ENCODE data around the gene BCL11B.

DNA sequence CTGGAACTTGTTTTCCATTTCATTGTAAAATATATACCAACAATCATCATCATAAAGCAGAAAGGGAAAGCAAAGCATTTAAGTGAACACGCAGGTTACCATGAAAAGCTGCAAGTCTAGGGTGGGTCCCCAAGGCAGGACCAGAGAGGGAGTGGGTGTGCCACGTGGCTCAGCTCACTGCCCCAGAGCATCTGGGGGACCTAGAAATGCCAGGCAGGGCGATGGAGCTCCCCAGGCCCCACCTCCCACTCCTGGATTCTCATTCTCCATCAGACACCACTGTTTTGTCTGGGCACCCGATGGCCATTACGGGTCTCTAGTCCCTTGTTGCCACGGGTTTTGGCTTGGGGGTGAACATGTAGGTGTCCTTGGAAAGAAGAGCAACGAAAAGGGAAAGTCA, 34.7 kb downstream of the BCL11B start:
- TF ChIP-seq FOXA1 (IDR thresholded peaks at IDR 0.05) = no peak
- no peak for TF ChIP-seq TARDBP (IDR thresholded peaks at IDR 0.05)
- no peak for TF ChIP-seq FOXM1 (IDR thresholded peaks at IDR 0.05; ENCODE audit: borderline replicate concordance)
- no peak for TF ChIP-seq SUZ12 (IDR thresholded peaks at IDR 0.05)
- TF ChIP-seq BHLHE40 (IDR thresholded peaks at IDR 0.05; ENCODE audit: borderline replicate concordance) = no peak
- no peak for TF ChIP-seq ARNT (IDR thresholded peaks at IDR 0.05)

Data from HEK293T (cell line).